Measurements from ENCODE around the gene MFN2. TPM values are rescaled to one million over a fixed set of nuclear protein-coding genes. Genes with fewer than 3 reads are reported as not detected.

Gene MFN2
- total and polyA plus RNA-seq, 9 donors, result 27.8 to 77.0 (median 55.8) TPM

- peaks cover 12% of the 10 kb centered on the region for H3K4me1 ChIP-seq (ENCODE audit: insufficient read depth)
- intact Hi-C loops (cut with DNase I), result loop anchor here in 1 of 4 donors (10.0 kb wide), 1 partner anchor 55 kb away; no protein-coding TSS in a partner anchor
- 6 to 9% (median 7%) methylated on average over 11 to 12 of the region's 12 CpGs for WGBS, 3 donors
- H3K27me3 ChIP-seq, result no peaks in the 10 kb centered on the region
- H3K4me3 ChIP-seq, result peak overlapping the region; percentile 92
- DNase-seq, result peak in 2 of 5 donors; percentile 44 to 51
- H3K9me3 ChIP-seq, result no peaks in the 10 kb centered on the region
- peak overlapping the region; percentile 55 to 81 for H3K27ac ChIP-seq
- H3K36me3 ChIP-seq, result no peaks in the 10 kb centered on the region
- TF ChIP-seq EP300 (IDR thresholded peaks at IDR 0.05), result no peak
- TF ChIP-seq POLR2A (IDR thresholded peaks at IDR 0.05), result no peak
- no peak for TF ChIP-seq CTCF (IDR thresholded peaks at IDR 0.05)
Measured at GRCh38 chr1:12019858-12020509, 39.7 kb downstream of the MFN2 start.

DNA sequence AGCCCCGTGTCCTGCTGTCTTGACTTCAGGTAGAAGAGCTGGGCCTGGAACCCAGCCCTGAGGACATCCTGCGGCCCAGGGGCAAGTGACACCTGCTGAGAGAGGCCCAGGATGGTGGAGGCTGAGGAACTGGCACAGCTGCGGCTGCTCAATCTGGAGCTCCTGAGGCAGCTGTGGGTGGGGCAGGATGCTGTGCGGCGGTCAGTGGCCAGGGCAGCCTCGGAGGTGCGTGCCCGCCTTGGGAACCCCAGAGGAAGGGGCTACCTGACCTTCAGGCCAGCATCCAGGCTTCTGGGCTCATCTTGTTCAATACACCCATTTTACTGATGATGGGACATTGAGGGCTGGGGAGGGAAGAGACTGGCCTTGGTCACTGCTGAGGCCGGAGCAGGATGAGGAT, 41.4 kb downstream of the MFN2 start:
- no peaks in the 10 kb centered on the region for H3K9me3 ChIP-seq
- TF ChIP-seq CTCF (IDR thresholded peaks at IDR 0.05) (no peak), POLR2A (IDR thresholded peaks at IDR 0.05) (no peak), EP300 (IDR thresholded peaks at IDR 0.05) (no peak)
- 89 to 93% (median 91%) methylated on average over 9 of the region's 9 CpGs for WGBS, 3 donors
- H3K36me3 ChIP-seq, result no peaks in the 10 kb centered on the region
- DNase-seq, result no peak
- no peak overlapping the region for H3K27ac ChIP-seq
- H3K27me3 ChIP-seq, result no peaks in the 10 kb centered on the region
- H3K4me3 ChIP-seq, result no peak overlapping the region
- intact Hi-C loops (cut with DNase I), result no loop called here
- H3K4me1 ChIP-seq (ENCODE audit: insufficient read depth), result peaks cover 12% of the 10 kb centered on the region

GRCh38 chr1:12022036-12022435, 41.8 kb downstream of the MFN2 start:
- 80 to 92% (median 88%) methylated on average over 10 to 14 of the region's 14 CpGs for WGBS, 3 donors
- Histone ChIP-seq H3K27ac (no peak overlapping the region), H3K36me3 (no peaks in the 10 kb centered on the region), H3K4me1 (ENCODE audit: insufficient read depth) (peaks cover 12% of the 10 kb centered on the region), H3K9me3 (no peaks in the 10 kb centered on the region), H3K4me3 (no peak overlapping the region), H3K27me3 (no peaks in the 10 kb centered on the region)
- intact Hi-C loops (cut with DNase I), result no loop called here
- TF ChIP-seq EP300 (IDR thresholded peaks at IDR 0.05) (no peak), CTCF (IDR thresholded peaks at IDR 0.05) (no peak), POLR2A (IDR thresholded peaks at IDR 0.05) (no peak)
- DNase-seq, result no peak

DNA sequence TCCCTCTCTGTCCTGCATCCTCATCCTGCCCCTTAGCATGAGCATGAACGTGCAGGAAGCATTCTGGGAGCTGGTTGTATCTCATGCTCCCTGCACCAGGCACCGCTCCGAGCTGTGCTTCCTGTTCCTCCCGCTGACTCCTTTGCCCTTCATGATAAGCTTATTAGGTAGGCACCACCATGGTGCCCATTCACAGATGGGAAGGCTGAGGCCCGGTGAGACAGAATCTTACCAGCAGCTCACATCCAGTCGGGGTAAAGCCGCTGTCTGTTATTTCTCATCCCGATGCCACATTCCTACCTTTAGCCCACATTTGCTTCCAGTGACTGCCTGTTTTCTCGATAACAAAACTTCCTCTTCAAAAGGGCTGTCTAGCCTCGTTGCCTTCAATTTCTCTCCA, 46.3 kb downstream of the MFN2 start:
- H3K9me3 ChIP-seq, result no peaks in the 10 kb centered on the region
- intact Hi-C loops (cut with DNase I), result no loop called here
- no peak overlapping the region for H3K27ac ChIP-seq
- H3K4me1 ChIP-seq (ENCODE audit: insufficient read depth), result peaks cover 3% of the 10 kb centered on the region
- no peak overlapping the region for H3K4me3 ChIP-seq
- WGBS, 3 donors, result 75 to 83% (median 81%) methylated on average over 10 of the region's 10 CpGs
- TF ChIP-seq EP300 (IDR thresholded peaks at IDR 0.05), result no peak
- no peak for TF ChIP-seq CTCF (IDR thresholded peaks at IDR 0.05)
- TF ChIP-seq POLR2A (IDR thresholded peaks at IDR 0.05), result no peak
- H3K36me3 ChIP-seq, result no peaks in the 10 kb centered on the region
- no peaks in the 10 kb centered on the region for H3K27me3 ChIP-seq
- no peak for DNase-seq
